ENCODE data around the gene FNDC1.

Gene FNDC1

DNA sequence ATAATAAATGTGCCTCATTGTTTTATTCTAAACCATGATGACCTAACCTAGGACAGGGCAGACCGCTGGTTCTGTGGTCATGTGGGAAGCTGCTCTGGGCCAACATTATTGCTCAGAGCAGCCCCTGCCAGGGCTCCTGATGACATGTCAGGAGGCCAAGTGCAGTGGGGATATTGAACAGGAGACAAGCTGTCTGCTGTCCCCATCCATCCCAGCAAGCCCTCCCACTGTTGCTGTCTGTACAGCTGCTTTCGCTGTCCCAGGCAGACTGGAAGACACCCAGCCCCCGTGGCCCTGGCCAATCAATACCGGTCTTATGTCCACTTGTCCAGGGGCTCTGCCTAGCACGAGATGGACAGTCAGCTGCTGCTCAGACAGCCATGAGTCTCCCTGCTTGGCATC is 43.2 kb upstream of the FNDC1 start:
- no peak overlapping the region for H3K27ac ChIP-seq
- H3K36me3 ChIP-seq = no peaks in the 10 kb centered on the region
- no peaks in the 10 kb centered on the region for H3K27me3 ChIP-seq
- H3K4me3 ChIP-seq (ENCODE audit: low read depth in 1 of 2, low read length in 1 of 2) = no peak overlapping the region
- H3K9me3 ChIP-seq = no peaks in the 10 kb centered on the region
- TF ChIP-seq, protein P1, sequence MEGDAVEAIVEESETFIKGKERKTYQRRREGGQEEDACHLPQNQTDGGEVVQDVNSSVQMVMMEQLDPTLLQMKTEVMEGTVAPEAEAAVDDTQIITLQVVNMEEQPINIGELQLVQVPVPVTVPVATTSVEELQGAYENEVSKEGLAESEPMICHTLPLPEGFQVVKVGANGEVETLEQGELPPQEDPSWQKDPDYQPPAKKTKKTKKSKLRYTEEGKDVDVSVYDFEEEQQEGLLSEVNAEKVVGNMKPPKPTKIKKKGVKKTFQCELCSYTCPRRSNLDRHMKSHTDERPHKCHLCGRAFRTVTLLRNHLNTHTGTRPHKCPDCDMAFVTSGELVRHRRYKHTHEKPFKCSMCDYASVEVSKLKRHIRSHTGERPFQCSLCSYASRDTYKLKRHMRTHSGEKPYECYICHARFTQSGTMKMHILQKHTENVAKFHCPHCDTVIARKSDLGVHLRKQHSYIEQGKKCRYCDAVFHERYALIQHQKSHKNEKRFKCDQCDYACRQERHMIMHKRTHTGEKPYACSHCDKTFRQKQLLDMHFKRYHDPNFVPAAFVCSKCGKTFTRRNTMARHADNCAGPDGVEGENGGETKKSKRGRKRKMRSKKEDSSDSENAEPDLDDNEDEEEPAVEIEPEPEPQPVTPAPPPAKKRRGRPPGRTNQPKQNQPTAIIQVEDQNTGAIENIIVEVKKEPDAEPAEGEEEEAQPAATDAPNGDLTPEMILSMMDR (IDR thresholded peaks at IDR 0.05) = no peak
- no peaks in the 10 kb centered on the region for H3K4me1 ChIP-seq (ENCODE audit: control insufficient read depth in 1 of 2, insufficient read depth in 1 of 2, low read depth in 1 of 2, low read length in 1 of 2)

DNA sequence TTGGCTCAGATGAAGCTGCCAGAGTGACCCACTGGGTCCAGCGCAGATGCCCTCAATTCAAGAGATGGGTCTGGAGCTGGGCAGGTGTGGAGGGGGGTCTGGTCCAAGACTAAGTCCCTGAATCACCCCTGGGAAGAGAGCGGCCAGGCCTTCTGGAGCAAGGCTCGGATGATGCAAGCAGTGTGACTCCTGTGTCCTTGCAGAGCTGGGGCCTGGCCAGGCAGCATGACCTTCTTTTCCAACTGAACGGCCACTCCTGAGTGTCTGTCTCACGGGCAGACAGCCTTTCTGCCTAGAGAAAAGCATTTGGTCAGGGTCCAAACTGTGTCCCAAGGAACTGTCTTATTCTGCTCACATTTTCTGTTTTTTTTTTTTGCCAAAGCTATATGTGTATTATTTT is 42.6 kb upstream of the FNDC1 start:
- H3K27ac ChIP-seq = no peak overlapping the region
- no peaks in the 10 kb centered on the region for H3K4me1 ChIP-seq (ENCODE audit: control insufficient read depth in 1 of 2, insufficient read depth in 1 of 2, low read depth in 1 of 2, low read length in 1 of 2)
- H3K4me3 ChIP-seq (ENCODE audit: low read depth in 1 of 2, low read length in 1 of 2) = no peak overlapping the region
- no peaks in the 10 kb centered on the region for H3K27me3 ChIP-seq
- TF ChIP-seq, protein P1 (IDR thresholded peaks at IDR 0.05) = no peak
- H3K9me3 ChIP-seq = no peaks in the 10 kb centered on the region
- no peaks in the 10 kb centered on the region for H3K36me3 ChIP-seq

DNA sequence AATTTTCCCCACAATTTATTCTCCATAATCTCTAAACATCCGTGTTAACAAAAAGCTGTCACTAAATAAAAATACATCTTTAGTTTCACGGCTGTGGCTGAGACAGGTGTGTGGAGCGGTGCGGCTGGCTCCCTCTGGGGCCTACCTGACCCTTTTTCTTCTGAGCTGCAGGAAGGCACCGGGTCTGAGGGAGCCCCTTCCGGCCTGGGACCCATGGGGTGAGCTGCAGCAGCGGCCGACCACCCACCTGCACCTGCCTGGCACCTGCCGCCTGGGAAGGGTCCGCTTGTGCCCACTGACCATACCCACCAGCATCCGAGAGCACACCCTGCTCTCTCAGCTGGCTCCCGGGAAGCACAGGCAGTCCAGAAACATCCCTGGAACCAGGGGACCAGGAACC is 41.5 kb upstream of the FNDC1 start:
- no peaks in the 10 kb centered on the region for H3K4me1 ChIP-seq (ENCODE audit: control insufficient read depth in 1 of 2, insufficient read depth in 1 of 2, low read depth in 1 of 2, low read length in 1 of 2)
- no peak overlapping the region for H3K27ac ChIP-seq
- H3K27me3 ChIP-seq = no peaks in the 10 kb centered on the region
- no peaks in the 10 kb centered on the region for H3K9me3 ChIP-seq
- H3K4me3 ChIP-seq (ENCODE audit: low read depth in 1 of 2, low read length in 1 of 2) = no peak overlapping the region
- H3K36me3 ChIP-seq = no peaks in the 10 kb centered on the region
- TF ChIP-seq, protein P1 (IDR thresholded peaks at IDR 0.05) = no peak

DNA sequence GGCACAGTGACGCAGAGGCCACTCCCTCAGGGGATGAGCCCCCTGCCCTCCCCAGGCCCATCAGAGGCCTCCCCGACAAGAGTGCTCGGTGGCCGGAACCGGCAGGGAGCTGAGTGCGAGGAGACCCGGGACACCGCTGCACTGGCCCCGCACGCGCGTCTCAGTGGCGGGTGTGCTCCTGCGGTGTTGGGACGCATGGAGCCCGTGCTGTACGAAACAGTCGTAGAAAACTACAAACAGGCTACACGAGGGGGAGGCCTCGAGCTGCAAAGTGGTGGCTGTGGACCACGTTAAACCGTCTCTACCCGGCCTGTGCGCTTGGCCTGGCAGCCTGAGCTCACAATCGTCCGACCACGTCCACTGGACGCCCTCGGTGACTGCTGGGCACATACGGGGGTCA is 40.2 kb upstream of the FNDC1 start:
- H3K27ac ChIP-seq = no peak overlapping the region
- H3K36me3 ChIP-seq = no peaks in the 10 kb centered on the region
- TF ChIP-seq, protein P1 (IDR thresholded peaks at IDR 0.05) = no peak
- no peak overlapping the region for H3K4me3 ChIP-seq (ENCODE audit: low read depth in 1 of 2, low read length in 1 of 2)
- H3K27me3 ChIP-seq = no peaks in the 10 kb centered on the region
- no peaks in the 10 kb centered on the region for H3K9me3 ChIP-seq
- no peaks in the 10 kb centered on the region for H3K4me1 ChIP-seq (ENCODE audit: control insufficient read depth in 1 of 2, insufficient read depth in 1 of 2, low read depth in 1 of 2, low read length in 1 of 2)

DNA sequence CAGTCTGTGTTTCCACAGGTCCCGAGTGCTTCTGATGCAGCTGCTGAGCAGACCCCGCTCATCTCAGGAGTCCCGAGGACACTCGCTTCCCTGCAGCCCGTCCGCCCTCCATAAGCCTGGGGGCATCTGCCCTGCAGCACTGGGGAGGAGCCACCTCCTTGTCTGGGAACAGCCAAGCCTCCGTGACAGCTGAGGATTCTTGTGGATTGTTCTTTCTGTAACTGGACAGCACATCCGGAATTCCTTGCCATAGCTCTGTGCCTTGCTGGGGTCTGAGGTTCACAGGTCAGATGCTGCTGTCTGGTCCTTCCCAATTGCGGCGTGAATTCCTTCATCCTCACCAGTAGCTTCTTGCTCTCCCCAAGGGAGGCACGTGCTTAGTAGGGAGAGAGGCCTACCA is 38.4 kb upstream of the FNDC1 start:
- H3K9me3 ChIP-seq = no peaks in the 10 kb centered on the region
- H3K4me1 ChIP-seq (ENCODE audit: control insufficient read depth in 1 of 2, insufficient read depth in 1 of 2, low read depth in 1 of 2, low read length in 1 of 2) = no peaks in the 10 kb centered on the region
- H3K27ac ChIP-seq = no peak overlapping the region
- TF ChIP-seq, protein P1 (IDR thresholded peaks at IDR 0.05) = no peak
- no peaks in the 10 kb centered on the region for H3K36me3 ChIP-seq
- no peak overlapping the region for H3K4me3 ChIP-seq (ENCODE audit: low read depth in 1 of 2, low read length in 1 of 2)
- no peaks in the 10 kb centered on the region for H3K27me3 ChIP-seq

DNA sequence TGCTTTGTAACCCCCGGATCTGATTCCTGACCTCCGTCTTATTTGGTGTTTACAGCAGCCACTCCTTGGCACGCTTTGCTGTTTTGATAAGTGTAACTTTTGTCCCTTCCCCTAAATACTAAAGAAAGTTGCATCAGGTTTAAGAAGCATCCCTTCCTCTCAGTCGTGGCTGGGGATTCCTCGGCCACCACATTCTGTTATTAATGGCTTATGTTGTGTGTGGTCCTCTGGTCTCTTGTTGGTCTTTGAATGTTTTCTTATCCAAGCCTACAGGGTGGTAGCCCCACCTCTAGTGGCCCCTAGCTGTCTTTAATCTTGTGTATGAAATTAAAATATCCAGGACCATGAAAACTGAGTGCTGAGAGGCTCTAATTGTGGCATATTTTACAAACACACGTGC is 37.5 kb upstream of the FNDC1 start:
- H3K4me1 ChIP-seq (ENCODE audit: control insufficient read depth in 1 of 2, insufficient read depth in 1 of 2, low read depth in 1 of 2, low read length in 1 of 2) = no peaks in the 10 kb centered on the region
- H3K27me3 ChIP-seq = no peaks in the 10 kb centered on the region
- TF ChIP-seq, protein P1 (IDR thresholded peaks at IDR 0.05) = no peak
- H3K36me3 ChIP-seq = no peaks in the 10 kb centered on the region
- H3K27ac ChIP-seq = no peak overlapping the region
- no peak overlapping the region for H3K4me3 ChIP-seq (ENCODE audit: low read depth in 1 of 2, low read length in 1 of 2)
- H3K9me3 ChIP-seq = no peaks in the 10 kb centered on the region
